ENCODE measurements around the gene ANKRD40. TPM values are rescaled to one million over a fixed set of nuclear protein-coding genes. Genes with fewer than 3 reads are reported as not detected.

ANKRD40 gene
- total and polyA plus RNA-seq, 4 donors = 6.2 to 15.1 (median 9.7) TPM

DNA sequence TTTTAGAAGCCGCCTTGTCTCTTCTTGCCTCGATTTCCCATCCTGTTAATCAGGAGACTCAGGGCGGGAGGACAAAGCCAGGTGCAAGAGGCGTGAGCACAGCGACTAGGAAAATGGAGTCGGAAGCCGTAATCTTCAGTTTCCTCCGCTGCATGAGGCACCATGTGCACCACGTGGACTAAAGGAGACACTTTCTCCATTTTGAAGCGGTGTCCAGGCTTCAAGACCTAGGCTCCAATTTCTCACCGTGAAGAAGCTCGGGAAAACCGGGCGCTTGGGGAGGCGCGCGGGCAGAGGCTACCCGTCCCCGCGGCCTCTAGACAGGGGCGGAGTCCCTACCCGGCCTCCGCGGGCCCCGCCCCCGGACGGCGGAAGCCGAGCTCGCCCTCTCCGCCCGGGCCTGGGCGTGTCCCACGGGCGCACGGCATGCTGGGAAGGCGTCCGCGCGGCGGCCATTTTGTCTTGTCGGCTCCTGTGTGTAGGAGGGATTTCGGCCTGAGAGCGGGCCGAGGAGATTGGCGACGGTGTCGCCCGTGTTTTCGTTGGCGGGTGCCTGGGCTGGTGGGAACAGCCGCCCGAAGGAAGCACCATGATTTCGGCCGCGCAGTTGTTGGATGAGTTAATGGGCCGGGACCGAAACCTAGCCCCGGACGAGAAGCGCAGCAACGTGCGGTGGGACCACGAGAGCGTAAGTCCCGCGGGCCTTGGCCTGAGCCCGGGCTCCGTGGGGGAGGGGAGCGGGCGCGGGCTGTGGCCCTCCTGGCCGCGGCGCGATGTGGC is 11.6 kb upstream of the ANKRD40 start, which contains the start of gene LUC7L3:
TSS of gene LUC7L3 (plus strand) at position 460 of the 780 bp plus-strand sequence. CDS start at position 590, 130 bp downstream.
- Histone ChIP-seq H3K4me3 (ENCODE audit: low read depth in 1 of 3, low read length in 3 of 3) (peak within 1 kb of the TSS; percentile 82 to 95 (median 92)), H3K4me1 (ENCODE audit: control insufficient read depth in 4 of 4, insufficient read depth in 4 of 4, low read length in 3 of 4) (peaks cover 9 to 44% (median 37%) of the 10 kb centered on the region in 4 donors), H3K36me3 (ENCODE audit: control insufficient read depth in 4 of 4, insufficient read depth in 3 of 4, low read depth in 1 of 4, low read length in 3 of 4) (no peaks in the 10 kb centered on the region), H3K9me3 (ENCODE audit: control insufficient read depth in 4 of 4, low read length in 3 of 4) (no peaks in the 10 kb centered on the region), H3K9ac (ENCODE audit: low read depth in 1 of 2, low read length in 2 of 2) (peak within 1 kb of the TSS; percentile 97 to 99), H3K27me3 (ENCODE audit: control insufficient read depth in 4 of 4, insufficient read depth in 4 of 4, low read length in 3 of 4) (no peaks in the 10 kb centered on the region), H3K27ac (ENCODE audit: low read depth in 1 of 2, low read length in 2 of 2) (peak within 1 kb of the TSS; percentile 97 to 99)
- peak; percentile 95 for DNase-seq (ENCODE audit: low spot score)
- WGBS = 2% methylated on average over 76 of the region's 76 CpGs
- TF ChIP-seq YY1 (IDR thresholded peaks at IDR 0.05) = peak; percentile 99
- TF ChIP-seq ZBTB33 (IDR thresholded peaks at IDR 0.05) = peak; percentile 30
- TF ChIP-seq REST (IDR thresholded peaks at IDR 0.05) = peak; percentile 75
- TF ChIP-seq EGR1 (IDR thresholded peaks at IDR 0.05; ENCODE audit: low read depth in 2 of 2) = peak in 1 of 2 donors; percentile 6
- peak in 1 of 2 donors; percentile 77 for TF ChIP-seq GABPA (IDR thresholded peaks at IDR 0.05 in 1 of 2, conservative IDR thresholded peaks at IDR 0.05 in 1 of 2)
- peak; percentile 43 for TF ChIP-seq SP1 (IDR thresholded peaks at IDR 0.05)
- peak; percentile 79 for TF ChIP-seq MAX (IDR thresholded peaks at IDR 0.05)
- TF ChIP-seq FOXA1 (IDR thresholded peaks at IDR 0.05) = no peak
- TF ChIP-seq CTCF (IDR thresholded peaks at IDR 0.05; ENCODE audit: low read depth, low read length, missing input control) = no peak

DNA sequence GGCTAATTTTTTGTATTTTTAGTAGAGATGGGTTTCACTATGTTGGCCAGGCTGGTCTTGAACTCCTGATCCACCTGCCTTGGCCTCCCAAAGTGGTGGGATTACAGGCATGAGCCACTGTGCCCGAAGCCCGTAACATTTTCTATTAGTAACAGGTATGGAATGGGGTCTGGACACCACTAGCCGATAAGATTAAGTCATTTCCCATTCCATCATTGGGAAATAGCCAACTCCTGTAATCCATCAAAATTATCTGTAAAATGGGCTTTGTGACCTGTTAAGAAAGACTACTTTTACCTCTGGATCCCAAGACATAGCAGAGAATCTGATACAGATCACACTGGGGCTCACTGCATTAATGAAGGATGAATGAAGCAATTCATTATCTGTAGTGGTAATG is 7.8 kb upstream of the ANKRD40 start:
- Histone ChIP-seq H3K9ac (ENCODE audit: low read depth in 1 of 2, low read length in 2 of 2) (no peak overlapping the region), H3K36me3 (ENCODE audit: control insufficient read depth in 4 of 4, insufficient read depth in 3 of 4, low read depth in 1 of 4, low read length in 3 of 4) (no peaks in the 10 kb centered on the region), H3K4me3 (ENCODE audit: low read depth in 1 of 3, low read length in 3 of 3) (no peak overlapping the region), H3K4me1 (ENCODE audit: control insufficient read depth in 4 of 4, insufficient read depth in 4 of 4, low read length in 3 of 4) (peaks cover 0 to 8% (median 5%) of the 10 kb centered on the region in 4 donors), H3K27me3 (ENCODE audit: control insufficient read depth in 4 of 4, insufficient read depth in 4 of 4, low read length in 3 of 4) (no peaks in the 10 kb centered on the region), H3K27ac (ENCODE audit: low read depth in 1 of 2, low read length in 2 of 2) (peak overlapping the region; percentile 91 to 92), H3K9me3 (ENCODE audit: control insufficient read depth in 4 of 4, low read length in 3 of 4) (no peaks in the 10 kb centered on the region)
- WGBS = 99% methylated on average over 3 of the region's 3 CpGs
- TF ChIP-seq EGR1 (IDR thresholded peaks at IDR 0.05; ENCODE audit: low read depth in 2 of 2) (no peak), NR2F2 (IDR thresholded peaks at IDR 0.05) (no peak), FOXA2 (IDR thresholded peaks at IDR 0.05) (no peak), CTCF (IDR thresholded peaks at IDR 0.05; ENCODE audit: low read depth, low read length, missing input control) (no peak), RXRA (IDR thresholded peaks at IDR 0.05) (no peak), GABPA (IDR thresholded peaks at IDR 0.05 in 1 of 2, conservative IDR thresholded peaks at IDR 0.05 in 1 of 2) (no peak), ZBTB33 (IDR thresholded peaks at IDR 0.05) (no peak), HNF4G (IDR thresholded peaks at IDR 0.05) (no peak), ATF3 (IDR thresholded peaks at IDR 0.05) (no peak), JUND (IDR thresholded peaks at IDR 0.05) (no peak)
- no peak for DNase-seq (ENCODE audit: low spot score)

All from liver (tissue), 9 donors.